EL (cell line): Measurements from ENCODE around the gene FBXO45.
"Not testable (repeated sequence)": the region's sequence is repeated elsewhere in the genome, so short reads cannot be mapped to it uniquely, and the experiment has no call there.

Source experiments
- DNase-seq: peaks from one replicate; pipeline ENCODE4 v3.0.0-alpha.2; 2016

FBXO45 gene

DNA sequence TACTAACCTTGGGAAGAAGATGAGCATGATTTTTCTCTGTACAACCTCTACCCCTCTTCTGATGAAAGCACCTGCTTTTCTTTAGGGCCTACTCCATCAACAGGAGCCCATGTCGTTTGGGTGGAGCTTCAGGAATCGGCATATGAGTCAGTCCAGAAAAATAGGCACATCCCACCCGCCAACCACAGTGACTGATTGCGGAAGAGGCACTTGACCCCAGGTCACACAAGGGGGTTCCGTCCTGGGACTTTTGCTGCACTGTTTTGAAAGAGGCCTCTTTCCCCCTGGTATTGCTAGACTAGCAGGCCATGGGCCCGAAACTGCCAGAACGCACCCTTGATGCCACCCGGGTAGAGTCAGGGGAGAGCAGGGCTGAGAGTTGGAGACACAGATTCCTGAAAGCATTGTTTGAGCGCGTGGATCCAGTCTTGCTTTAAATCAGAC is 51.7 kb downstream of the FBXO45 start:
- DNase-seq: peak; percentile 56

DNA sequence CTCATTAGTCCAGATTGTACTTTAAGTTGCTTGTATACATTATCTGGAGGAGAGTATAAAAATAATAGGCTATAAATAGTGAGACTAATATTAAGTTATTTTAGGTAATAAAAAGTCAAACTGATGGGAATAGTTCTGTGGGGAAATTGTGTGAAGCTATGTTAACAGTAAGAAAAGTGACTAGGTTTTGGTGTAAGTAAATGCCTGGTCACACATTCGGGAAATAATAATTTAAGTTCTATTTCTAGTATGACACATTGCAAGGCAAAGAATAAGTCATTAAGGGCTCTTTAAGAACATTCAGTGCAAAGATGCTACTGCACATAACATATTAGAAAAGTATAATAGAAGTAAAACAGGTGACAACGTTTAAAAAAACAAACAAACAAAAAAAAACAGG is 52.2 kb downstream of the FBXO45 start:
- DNase-seq: no peak

DNA sequence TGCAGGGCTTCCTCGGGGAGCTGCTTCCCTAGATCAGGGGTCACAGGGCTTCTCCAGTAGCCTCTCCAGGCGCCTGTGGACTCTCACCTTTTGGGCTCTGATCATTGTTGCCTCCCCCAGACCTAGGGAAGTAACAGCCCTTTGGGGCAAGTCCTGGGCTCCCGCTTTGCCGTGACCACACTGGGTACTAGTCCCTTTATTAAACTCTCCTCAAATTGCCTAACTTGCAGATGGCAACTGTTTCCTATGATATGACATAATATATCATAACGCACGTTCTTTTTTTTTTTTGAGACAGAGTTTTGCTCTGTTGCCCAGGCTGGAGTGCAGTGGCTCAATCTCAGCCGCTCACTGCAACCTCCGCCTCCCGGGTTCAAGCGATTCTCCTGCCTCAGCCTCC is 53.2 kb downstream of the FBXO45 start:
- DNase-seq: no peak

DNA sequence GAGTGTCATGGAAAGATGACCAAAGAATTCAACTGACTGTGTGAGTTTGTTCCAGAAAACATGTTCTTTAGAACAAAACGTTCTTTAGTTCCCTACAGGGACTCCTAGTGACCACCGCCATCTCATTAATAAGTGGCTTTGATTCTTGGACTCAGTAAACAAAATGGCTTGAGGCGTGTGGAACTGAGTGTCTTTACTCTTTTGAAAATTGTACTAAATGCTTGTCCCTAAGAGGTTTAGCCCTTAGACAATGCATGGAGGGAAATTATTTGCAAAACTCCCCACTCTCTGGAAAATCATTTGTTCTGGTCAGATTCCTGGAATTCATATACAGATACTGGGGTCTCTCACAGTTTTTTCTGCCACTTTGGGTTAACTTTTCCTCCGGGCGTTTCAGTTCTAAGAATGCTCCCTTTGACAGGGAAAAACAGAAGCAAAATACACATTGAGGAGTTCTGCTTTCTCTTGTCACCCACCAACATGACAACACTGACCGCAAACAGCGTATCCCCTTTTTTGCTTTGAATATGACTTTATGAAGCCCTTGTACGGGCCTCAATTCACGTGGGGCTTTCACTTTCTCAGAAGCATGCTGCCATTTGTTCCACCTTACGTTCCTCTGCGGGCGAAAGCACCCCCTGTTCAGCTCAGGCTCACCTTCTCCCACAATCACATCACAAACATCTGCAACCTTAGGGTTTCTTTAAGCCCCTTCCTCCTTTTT is 55.8 kb downstream of the FBXO45 start:
- DNase-seq: no peak

DNA sequence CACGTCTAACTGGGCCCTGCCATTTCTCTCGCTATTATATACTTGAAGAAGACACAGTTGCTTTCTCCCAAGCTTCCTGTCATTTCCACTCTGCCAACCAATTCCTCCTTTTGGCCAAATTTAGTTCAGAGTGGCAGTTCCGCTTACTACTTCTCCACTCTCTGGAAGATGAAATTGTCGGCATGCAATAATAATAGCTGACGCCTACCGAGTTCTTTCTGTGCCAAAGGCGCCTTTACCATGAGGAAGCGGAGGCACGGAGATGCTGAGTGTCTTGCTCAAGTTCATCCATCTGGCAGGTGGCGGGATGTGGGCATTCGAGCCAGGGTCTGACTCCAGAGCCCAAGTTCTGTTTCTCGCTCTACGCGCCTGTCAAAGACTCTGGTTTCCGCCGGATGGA is 56.4 kb downstream of the FBXO45 start:
- DNase-seq: no peak

DNA sequence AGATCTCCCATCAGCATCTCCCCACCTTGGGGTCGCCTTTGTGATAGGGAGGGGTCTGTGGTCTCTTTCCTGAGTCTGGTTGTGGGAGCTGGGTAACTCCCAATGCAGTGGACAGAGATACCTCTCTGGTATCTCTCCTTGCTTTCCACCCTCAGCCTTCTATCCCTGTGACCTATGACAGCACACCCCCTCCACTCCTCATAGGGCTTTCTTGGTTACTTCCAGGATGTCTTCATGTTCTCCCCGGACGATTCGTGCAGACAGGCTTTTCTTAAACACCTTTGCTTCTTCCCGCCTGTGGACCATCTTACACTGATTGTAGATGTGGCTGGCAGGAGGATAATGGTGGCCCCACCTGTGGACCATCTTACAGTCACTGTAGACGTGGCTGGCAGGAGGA is 56.9 kb downstream of the FBXO45 start:
- no peak for DNase-seq

DNA sequence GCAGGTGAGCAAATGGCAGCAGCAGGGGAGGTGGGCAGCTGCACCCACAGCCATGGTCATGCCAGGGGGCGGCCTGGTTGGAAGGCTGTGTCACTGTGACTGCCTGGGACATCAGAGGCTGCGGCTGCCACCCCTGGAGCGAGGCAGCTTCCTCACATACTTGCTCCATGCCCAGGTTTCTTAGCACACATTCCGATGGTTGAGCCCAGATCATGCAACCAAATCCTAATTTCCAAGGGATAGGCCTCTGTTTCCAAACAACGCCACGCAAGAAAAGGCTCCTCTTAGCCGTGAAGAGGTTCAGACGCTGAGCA is 59.4 kb downstream of the FBXO45 start:
- no peak for DNase-seq

DNA sequence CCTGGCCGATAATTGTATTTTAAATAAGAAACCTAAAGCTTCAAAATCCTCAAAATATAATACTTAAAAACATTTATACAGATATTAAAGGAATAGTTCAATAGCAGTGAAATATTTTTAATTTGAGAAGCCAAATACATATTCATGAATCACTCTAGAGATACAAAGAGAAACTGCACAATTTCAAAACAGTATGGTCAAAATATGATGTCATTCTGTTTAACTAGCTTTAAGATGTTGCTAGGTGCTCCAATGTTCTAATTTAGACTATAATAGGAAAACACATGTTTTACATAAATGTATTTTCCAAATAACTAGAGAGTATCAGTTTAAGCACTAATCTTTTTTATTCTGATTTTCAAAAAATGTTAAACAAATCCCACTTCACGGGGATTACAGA is 60.8 kb downstream of the FBXO45 start:
- no peak for DNase-seq

DNA sequence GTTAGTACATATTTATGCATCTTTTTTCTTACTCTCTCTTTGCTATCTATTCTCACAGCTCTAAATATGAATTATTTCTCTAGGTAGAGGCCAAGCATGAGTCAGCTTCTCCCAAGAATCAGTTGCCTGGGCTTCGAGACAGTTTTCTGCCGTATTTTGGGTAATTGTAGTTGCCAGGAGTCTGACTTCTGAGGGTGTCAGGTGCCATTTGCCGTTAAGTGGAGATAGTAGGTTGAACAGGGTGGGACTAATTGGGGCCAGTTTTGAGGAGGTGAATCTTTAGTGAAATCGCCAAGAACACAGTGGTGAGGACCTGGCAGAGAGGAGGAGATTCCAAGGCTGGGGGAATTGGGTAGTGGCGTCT is 63.2 kb downstream of the FBXO45 start:
- DNase-seq: no peak

DNA sequence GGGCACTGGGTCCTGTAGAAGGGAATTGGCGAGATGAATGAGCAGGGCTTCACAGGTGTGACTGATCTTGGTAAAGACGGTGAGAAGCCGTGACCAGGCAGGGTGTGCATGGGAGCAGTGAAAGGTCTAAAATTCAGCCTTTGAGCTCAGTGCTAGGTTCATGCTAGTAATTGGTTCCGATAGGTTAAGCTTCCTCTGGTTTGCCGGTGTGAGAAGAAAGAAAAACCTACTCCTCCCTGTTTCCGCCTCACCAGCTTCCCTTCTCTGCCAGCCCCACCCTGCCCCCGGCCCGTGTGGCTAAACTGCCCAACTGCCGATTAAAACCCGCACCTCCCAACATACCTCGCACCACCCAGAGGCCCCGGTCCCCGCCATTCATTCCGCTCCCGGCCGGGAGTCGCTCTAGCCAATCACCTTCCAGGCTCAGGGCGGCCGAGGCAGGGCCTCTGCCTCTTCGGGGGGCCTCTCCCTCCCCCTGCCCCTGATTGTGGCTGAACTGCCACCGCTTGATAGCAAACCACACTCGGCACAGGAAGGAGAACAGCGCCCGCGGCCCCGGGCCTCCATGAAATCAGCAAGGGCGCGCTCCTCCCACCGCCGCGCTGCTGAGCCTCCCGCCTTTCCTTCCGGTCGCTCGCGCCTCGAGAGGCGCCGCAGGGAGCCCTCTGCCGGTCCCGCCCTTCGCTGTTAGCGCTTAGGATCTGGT is 63.7 kb downstream of the FBXO45 start:
- DNase-seq: peak; percentile 85

DNA sequence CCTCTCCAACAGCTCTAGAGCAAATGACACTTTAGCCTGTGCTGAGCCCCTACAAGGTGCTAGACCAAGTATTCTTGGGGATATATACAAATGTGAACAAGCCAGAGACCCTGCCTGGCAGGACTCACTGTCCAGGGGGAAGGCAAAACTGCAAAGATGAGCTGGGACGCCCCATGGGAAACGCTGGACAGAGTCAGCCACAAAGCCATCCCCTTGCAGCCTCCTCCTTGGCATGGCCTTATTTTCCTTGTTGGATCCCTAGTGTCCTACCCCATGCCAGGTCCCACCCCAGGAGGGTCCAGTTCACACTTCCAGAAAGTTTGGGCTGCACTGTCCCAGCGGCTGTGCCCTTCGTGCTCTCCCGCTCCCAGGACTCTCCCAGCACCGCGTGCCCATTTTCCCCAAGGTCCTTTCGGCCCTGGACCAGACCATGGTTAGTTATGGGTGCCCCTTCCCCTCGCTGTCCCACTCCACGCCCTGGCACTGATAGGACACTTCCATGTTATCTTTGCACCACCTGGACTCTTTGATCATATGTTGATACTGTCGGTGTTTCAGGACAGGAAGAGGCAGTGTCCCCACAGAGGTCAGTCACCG is 65.2 kb downstream of the FBXO45 start:
- no peak for DNase-seq

DNA sequence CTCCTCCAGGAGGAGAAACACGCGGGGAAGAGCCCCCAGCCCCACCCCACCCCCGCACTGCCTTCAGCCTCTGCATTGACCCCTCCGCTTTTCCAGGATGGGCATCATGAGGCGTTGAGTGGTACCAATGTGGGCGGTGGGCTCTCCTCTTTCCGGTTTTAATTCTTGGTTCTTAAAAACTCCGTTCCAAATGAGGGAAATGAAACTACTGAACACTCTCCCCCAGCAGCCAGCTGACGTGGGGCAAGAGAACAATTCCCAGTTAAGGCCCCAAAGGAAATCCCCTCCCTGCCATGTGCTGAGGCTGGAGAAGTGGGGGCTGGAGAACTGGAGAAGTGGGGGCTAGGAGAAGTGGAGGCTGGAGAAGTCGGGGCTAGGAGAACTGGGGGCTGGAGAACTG is 65.8 kb downstream of the FBXO45 start:
- DNase-seq: no peak

DNA sequence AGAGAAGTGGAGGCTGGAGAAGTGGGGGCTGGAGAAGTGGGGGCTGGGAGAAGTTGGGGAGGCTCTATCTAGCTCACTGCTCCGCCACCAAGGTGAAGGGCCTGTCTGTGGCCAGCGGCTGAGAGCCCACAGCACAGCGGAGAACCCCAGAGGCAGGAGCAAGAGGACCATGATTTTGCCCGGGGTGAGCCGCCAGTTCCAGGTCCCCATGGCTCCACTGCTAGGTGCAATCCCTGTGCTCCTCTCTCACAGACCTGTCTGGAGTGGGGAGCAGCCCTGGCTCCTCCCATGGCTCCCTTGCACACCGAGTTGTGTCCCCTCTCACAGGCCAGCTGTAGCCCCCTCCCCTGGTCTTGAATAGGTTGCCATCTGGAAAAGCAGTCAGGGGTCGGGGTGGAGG is 66.4 kb downstream of the FBXO45 start:
- DNase-seq: no peak

DNA sequence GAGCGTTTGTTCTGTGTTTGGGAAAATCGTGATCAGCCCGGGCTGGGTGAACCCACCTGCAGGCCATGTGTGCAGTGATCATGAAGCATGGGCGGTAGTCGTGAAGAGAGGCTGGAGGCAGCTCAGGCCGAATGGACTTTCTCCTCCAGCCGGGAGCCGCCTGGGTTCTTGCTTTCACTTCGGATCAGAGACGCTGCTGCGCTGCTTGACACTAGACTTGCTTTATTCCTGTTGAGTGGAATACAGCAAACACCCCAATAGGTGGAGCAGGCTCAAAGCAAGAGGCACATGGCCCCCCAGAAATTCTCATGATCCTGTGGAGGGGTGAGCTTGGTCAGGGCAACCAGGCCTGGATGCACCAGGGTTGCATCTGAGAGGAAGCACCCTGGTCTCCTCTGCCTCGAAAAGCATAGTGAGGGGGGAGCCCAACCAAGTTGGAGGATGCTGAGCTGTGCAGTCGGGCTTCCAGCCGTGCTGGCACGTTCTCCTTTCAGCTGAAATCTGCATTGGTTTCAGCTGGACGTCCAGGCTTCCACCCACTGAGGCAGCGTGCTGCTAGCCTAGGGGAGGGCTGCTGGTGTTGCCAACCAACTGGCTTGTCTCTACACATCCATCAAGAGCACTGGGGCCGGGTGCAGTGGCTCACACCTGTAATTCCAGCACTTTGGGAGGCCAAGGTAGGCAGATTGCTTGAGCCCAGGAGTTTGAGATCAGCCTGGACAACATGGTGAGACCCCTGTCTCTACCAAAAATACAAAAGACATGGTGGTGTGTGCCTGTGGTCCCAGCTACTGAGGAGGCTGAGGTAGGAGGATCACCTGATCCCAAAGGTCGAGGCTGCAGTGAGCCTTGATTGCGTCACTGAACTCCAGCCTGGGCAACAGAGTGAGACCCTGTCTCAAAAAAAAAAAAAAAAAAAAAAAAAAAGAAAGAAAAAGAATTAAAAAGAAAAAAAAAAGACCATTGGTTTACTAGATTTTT is 68.2 kb downstream of the FBXO45 start:
- DNase-seq: peak; percentile 53

DNA sequence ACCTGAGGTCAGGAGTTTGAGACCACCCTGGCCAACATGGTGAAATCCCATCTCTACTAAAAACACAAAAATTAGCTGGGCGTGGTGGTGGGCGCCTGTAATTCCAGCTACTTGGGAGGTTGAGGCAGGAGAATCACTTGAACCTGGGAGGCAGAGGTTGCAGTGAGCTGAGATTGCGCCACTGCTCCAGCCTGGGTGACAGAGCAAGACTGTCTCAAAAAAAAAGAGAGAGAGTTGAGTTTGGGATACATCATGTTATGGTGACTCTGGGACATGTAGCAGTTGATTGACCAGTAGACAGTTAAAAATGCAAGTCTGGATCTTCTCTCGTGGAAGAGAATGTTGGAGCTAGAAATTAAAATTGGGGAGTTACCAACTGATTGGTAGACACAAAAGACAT is 69.5 kb downstream of the FBXO45 start:
- DNase-seq: not testable (repeated sequence)
